ENCODE data around the gene PUS3.

The PUS3 gene

DNA sequence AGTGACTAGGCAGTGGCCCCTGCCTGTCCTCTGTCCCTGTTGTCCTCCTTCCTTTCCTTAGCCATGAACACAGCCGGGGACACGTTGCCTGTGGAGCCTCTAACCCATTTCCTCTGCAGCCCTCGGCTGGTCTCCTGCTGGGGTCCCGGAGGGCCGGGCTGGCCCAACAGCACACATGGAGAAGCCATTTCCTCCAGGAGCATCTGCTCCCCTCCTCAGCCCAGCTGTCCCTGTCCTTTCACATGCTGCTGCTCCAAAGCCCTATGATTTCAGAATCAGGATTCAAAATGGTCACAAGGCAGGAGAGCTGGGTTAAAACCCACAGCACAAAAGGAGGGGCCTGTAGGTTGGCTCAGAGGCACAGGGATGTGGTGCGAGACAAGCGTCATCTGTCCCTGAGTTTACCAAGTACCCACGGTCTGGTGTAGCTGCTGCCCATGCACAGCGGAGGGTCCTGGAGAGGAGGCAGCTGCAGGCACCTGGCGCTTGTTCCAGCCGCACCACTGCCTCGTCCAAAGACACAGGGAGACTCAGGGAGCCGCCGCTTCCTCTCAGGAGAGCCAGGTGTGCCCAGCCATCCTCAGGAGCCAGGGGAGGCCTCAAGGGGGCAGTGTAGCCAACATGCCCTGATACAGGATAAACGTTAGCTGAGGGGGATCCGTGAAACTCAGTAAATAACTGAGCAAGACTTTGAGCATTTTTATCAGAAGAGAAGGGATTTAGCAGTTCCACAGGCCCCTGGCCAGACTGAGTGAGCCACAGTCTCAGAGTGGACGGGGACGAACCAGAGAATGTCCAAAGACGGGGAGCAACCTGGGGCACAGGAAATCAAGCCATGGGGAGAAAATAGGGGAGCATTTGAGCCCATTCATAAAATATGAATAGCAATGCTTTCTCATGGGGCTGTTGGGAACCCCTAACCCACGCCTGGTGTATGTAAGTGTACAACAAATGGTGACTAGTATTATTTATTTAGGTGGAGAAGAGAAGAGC is 38.9 kb upstream of the PUS3 start (continued):
- TF ChIP-seq, protein P1, sequence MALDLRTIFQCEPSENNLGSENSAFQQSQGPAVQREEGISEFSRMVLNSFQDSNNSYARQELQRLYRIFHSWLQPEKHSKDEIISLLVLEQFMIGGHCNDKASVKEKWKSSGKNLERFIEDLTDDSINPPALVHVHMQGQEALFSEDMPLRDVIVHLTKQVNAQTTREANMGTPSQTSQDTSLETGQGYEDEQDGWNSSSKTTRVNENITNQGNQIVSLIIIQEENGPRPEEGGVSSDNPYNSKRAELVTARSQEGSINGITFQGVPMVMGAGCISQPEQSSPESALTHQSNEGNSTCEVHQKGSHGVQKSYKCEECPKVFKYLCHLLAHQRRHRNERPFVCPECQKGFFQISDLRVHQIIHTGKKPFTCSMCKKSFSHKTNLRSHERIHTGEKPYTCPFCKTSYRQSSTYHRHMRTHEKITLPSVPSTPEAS (tag by site-specific recombination; IDR thresholded peaks at IDR 0.05), result no peak
- TF ChIP-seq, protein P2, sequence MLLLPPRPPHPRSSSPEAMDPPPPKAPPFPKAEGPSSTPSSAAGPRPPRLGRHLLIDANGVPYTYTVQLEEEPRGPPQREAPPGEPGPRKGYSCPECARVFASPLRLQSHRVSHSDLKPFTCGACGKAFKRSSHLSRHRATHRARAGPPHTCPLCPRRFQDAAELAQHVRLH (tag by site-specific recombination; IDR thresholded peaks at IDR 0.05), result no peak
- TF ChIP-seq, protein P3, sequence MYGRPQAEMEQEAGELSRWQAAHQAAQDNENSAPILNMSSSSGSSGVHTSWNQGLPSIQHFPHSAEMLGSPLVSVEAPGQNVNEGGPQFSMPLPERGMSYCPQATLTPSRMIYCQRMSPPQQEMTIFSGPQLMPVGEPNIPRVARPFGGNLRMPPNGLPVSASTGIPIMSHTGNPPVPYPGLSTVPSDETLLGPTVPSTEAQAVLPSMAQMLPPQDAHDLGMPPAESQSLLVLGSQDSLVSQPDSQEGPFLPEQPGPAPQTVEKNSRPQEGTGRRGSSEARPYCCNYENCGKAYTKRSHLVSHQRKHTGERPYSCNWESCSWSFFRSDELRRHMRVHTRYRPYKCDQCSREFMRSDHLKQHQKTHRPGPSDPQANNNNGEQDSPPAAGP (tag by site-specific recombination; IDR thresholded peaks at IDR 0.05), result no peak
- TF ChIP-seq ZNF433 (tag by site-specific recombination; IDR thresholded peaks at IDR 0.05; ENCODE audit: low read depth) (no peak), ZNF623 (tag by site-specific recombination; IDR thresholded peaks at IDR 0.05) (no peak), GLIS1 (tag by site-specific recombination; IDR thresholded peaks at IDR 0.05) (no peak), TRIM28 (IDR thresholded peaks at IDR 0.05; ENCODE audit: borderline replicate concordance, low read length) (peak; percentile 47; the same call in 1 of the 2 replicates), GLI2 (tag by site-specific recombination; IDR thresholded peaks at IDR 0.05; ENCODE audit: borderline replicate concordance, low read depth) (no peak)

DNA sequence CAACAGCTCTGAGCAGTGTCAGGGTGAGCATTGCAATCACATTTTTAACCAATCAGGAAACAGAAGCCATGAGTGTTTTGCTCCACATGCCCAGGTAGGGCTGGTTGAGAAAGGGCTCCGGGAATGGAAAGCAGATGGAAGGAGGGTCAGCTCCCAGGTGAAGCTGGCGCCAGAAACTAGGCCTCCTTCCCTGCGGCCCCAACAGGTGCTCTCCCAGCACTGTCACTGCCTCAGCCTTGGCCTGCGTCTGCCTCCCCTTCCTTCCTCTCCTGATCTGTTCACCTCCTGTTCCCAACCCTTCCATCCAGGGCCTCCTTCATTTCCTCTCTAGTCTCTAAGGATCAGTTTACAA is 38.2 kb upstream of the PUS3 start:
- ChIA-PET POLR2A (no interaction called here), CTCF (interaction anchor here (0.8 to 4.2 kb wide), 14 partner anchors 9 to 253 kb away, joined by 3 to 34 read pairs (median 5); partner anchors contain the start of gene CDON)
- Histone ChIP-seq H3K9me3 (ENCODE audit: control insufficient read depth, insufficient read depth, low read depth, low read length) (no peaks in the 10 kb centered on the region), H3K4me1 (ENCODE audit: control insufficient read depth, insufficient read depth, low read length) (no peaks in the 10 kb centered on the region), H3K27ac (ENCODE audit: extremely low read depth, low read depth, low read length) (no peak overlapping the region), H3K4me3 (ENCODE audit: low read depth, low read length) (no peak overlapping the region), H3K36me3 (ENCODE audit: control insufficient read depth in 2 of 2, insufficient read depth in 1 of 2, low read length in 2 of 2) (no peaks in the 10 kb centered on the region)
- TF ChIP-seq ZNF549 (tag by site-specific recombination; IDR thresholded peaks at IDR 0.05), result no peak
- no peak for TF ChIP-seq ZNF600 (tag by site-specific recombination; IDR thresholded peaks at IDR 0.05)
- no peak for TF ChIP-seq KLF9 (tag by site-specific recombination; IDR thresholded peaks at IDR 0.05; ENCODE audit: low read depth)
- TF ChIP-seq ZNF175 (tag by site-specific recombination; IDR thresholded peaks at IDR 0.05), result no peak
- TF ChIP-seq ZNF266 (tag by site-specific recombination; IDR thresholded peaks at IDR 0.05; ENCODE audit: low read depth), result no peak
- TF ChIP-seq SCRT2 (tag by site-specific recombination; IDR thresholded peaks at IDR 0.05), result 0 out of 2 replicates have a peak, but pooled peaks have one; percentile 22

DNA sequence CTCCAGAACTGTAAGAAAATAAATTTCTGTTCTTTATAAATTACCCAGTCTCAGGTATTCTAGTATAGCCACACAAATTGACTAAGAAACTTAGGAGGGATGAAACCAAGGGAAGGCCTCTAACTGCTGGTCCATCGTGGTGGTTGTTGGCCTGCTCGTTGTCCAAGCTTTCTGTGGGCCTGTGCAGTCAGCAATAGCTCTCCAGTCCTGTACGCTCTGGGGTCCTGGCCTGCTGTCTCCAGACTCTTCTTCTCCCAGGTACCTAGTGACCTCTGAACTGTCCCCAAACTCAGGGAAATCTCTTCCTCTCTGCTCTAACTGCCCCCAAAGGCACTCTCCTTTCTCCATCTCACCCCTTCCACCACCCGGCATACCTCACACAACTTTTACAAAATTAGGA is 37.1 kb upstream of the PUS3 start:
- ChIA-PET POLR2A (no interaction called here), CTCF (interaction anchor here (0.7 to 1.9 kb wide), 9 partner anchors 8 to 254 kb away, joined by 3 to 8 read pairs (median 3); no protein-coding TSS in a partner anchor)
- H3K36me3 ChIP-seq (ENCODE audit: control insufficient read depth in 2 of 2, insufficient read depth in 1 of 2, low read length in 2 of 2), result no peaks in the 10 kb centered on the region
- H3K4me3 ChIP-seq (ENCODE audit: low read depth, low read length), result no peak overlapping the region
- H3K9me3 ChIP-seq (ENCODE audit: control insufficient read depth, insufficient read depth, low read depth, low read length), result no peaks in the 10 kb centered on the region
- no peak overlapping the region for H3K27ac ChIP-seq (ENCODE audit: extremely low read depth, low read depth, low read length)
- H3K4me1 ChIP-seq (ENCODE audit: control insufficient read depth, insufficient read depth, low read length), result no peaks in the 10 kb centered on the region
- TF ChIP-seq ZNF121 (tag by site-specific recombination; IDR thresholded peaks at IDR 0.05) (no peak), ZNF239 (tag by site-specific recombination; IDR thresholded peaks at IDR 0.05) (no peak), SCRT1 (tag by site-specific recombination; IDR thresholded peaks at IDR 0.05; ENCODE audit: borderline replicate concordance) (no peak), GLI2 (tag by site-specific recombination; IDR thresholded peaks at IDR 0.05; ENCODE audit: borderline replicate concordance, low read depth) (no peak), ZNF114 (tag by site-specific recombination; IDR thresholded peaks at IDR 0.05) (no peak), ZNF596 (tag by site-specific recombination; IDR thresholded peaks at IDR 0.05) (no peak)
- TF ChIP-seq, protein P4, sequence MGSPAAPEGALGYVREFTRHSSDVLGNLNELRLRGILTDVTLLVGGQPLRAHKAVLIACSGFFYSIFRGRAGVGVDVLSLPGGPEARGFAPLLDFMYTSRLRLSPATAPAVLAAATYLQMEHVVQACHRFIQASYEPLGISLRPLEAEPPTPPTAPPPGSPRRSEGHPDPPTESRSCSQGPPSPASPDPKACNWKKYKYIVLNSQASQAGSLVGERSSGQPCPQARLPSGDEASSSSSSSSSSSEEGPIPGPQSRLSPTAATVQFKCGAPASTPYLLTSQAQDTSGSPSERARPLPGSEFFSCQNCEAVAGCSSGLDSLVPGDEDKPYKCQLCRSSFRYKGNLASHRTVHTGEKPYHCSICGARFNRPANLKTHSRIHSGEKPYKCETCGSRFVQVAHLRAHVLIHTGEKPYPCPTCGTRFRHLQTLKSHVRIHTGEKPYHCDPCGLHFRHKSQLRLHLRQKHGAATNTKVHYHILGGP (tag by site-specific recombination; IDR thresholded peaks at IDR 0.05), result no peak

Measured in HEK293 (cell line).